HL-60/S4 treated with retinoic acid at 250 ng/mL for 4 days and 3 days (cell line): ENCODE data around the gene CYP2W1.

Experiments used
- in situ Hi-C: fragments of 300-500 bp; cut with MboI; formaldehyde crosslinking; loops from 2 replicates; pipeline ENCODE4 v1.7.0; 2022; ENCODE audit warnings: low sequenced_read_pairs

Gene CYP2W1

DNA sequence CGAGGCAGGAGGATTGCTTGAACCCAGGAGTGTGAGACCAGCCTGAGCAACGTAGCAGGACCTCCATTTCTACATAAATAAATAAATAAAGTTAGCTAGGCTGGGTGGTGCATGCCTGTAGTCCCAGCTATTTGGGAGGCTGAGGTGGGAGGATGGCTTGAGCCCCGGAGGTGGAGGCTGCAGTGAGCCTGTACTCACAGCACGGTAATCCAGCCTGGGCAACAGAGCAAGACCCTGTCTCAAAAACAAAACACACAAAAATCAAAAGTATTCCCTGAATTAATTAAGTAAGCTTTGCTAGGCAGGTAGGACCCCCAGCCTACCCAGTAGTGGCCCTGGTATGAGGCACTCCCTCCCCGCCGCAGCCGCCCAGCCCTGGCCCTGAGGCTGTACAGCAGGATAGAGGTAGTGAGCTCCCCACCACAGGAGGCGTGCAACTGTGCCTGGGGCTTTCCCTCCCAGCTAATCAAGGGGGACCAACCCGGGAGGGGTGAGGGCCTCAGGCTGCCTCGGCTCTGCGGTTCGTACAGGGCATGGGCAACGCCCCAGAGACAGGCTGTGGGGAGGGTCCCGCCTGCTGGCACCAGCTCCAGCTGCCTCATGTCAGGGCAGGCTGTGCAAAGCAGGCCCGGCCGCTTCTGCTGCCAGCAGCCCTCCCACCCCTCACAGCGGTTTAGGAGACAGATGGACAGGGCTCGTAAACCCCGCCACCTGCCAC, 1.0 kb upstream of the CYP2W1 start:
- in situ Hi-C loops = no loop called here

DNA sequence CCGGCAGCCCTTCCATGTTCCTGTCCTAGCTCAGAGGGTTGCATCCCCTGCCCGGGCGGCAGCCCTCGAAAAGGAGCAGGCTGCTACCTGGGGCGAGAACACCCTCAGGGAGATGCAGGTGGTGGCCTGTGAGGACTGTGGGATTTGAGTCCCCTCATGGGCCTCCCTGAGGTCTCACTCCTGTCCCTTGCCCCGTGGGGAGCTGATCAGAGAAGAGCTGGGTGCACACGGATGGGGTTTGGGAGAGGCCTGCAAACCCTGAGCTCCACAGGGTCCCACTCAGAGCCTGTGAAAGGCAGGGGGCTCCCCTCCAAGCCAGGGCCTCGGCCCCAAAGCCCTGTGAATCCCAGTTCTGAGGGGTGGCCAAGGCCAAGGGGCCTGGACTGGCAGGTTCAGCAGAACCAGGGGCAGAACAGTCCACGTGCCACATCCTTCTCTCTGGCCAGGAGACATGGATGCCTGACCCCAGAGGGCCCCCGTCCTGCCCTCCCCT, 424 bp upstream of the CYP2W1 start:
- in situ Hi-C loops = no loop called here

DNA sequence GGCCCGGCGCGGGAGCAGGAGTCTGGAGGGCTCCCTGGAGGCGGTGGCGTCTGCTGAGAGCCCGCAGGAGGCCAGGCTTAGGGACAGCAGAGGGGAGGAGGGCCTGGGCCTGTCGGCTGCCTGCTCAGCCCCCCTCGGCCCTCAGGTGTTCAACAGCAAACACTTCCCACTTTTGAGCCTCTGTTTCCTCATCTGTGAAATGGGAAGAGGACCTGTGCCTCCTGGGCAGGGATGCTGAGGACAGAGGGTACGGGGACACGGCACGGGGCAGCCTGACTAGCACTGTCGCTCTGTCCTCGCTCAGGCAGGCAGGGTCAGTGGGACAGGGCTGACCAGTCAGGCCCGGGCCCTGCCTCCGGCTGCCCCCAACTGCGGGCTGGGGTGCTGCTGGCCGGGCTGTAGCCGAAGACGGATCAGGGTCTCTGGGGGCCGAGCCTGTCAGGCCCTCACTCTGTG, 663 bp downstream of the CYP2W1 start:
- in situ Hi-C loops = no loop called here

DNA sequence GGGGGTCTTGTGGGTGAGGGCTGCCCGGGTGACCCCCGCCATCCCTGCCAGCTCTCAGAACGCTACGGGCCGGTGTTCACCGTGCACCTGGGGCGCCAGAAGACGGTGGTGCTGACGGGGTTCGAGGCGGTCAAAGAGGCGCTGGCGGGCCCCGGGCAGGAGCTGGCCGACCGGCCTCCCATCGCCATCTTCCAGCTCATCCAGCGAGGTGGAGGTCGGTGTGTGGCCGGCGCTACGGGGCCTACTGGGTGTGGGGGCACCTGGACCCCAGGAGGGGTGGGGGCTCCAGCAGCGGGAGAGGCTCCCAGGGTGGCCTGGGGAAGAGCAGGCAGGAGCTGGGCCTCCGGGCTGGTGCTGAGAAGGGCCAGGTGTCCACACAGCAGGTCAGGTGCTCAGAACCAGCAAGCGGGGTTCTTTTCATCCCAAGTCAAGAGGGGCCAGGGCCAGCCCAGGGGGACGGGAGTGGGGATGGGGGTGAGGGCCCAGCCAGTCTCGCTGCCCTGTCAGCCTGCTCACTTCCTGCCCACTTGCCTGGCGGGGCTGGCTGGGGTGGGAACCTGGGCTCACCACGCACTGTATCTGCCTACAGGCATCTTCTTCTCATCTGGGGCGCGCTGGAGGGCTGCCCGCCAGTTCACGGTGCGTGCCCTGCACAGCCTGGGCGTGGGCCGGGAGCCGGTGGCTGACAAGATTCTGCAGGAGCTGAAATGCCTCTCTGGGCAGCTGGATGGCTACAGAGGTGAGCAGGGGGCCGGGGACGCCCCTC, 1.6 kb downstream of the CYP2W1 start:
- in situ Hi-C loops = no loop called here

DNA sequence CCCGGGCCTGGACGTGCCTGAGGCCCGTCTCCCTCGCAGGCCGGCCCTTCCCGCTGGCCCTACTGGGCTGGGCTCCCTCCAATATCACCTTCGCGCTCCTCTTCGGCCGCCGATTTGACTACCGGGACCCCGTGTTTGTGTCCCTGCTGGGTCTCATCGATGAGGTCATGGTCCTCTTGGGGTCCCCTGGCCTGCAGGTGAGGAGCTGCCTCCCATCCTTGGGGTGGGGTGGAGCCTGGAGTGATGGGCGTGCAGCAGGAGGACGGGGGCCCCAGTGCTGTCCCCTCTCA, 2.1 kb downstream of the CYP2W1 start:
- in situ Hi-C loops = no loop called here

DNA sequence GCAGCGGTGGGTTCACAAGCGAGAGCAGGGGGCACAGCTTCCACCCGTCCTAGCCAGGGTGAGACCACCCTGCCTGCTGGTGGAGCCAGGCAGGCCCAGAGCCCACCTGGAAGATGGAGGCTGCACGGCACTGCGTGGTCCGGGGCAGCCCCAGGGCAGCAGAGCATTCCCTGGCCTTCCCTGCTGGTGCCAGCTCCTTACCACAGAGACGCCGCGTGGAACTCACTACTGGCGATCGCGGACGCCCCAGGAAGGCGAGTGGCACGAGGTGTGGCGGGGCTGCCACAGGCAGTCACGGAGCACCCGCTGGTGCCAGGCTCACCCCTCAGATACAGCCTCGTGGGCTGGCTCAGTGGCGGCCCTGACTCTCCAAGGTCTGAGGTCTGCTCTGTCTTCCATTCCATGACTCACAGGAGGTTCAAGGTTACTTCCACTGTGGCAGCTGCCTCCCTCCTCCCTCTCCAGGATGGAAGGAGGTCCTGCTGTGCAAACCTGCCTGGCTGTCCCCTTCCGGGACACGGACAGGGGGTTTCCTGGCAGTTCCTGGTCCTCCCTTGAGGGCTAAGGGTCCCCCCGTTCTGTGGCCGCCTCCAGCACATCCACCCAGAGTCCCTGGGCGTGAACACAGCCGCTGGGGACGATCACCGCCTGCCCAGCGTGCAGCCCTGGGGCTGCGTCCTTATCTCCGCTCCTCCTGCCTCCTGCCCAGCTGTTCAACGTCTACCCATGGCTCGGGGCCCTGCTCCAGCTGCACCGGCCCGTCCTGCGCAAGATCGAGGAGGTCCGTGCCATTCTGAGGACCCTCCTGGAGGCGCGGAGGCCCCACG, 3.1 kb downstream of the CYP2W1 start:
- in situ Hi-C loops = no loop called here

DNA sequence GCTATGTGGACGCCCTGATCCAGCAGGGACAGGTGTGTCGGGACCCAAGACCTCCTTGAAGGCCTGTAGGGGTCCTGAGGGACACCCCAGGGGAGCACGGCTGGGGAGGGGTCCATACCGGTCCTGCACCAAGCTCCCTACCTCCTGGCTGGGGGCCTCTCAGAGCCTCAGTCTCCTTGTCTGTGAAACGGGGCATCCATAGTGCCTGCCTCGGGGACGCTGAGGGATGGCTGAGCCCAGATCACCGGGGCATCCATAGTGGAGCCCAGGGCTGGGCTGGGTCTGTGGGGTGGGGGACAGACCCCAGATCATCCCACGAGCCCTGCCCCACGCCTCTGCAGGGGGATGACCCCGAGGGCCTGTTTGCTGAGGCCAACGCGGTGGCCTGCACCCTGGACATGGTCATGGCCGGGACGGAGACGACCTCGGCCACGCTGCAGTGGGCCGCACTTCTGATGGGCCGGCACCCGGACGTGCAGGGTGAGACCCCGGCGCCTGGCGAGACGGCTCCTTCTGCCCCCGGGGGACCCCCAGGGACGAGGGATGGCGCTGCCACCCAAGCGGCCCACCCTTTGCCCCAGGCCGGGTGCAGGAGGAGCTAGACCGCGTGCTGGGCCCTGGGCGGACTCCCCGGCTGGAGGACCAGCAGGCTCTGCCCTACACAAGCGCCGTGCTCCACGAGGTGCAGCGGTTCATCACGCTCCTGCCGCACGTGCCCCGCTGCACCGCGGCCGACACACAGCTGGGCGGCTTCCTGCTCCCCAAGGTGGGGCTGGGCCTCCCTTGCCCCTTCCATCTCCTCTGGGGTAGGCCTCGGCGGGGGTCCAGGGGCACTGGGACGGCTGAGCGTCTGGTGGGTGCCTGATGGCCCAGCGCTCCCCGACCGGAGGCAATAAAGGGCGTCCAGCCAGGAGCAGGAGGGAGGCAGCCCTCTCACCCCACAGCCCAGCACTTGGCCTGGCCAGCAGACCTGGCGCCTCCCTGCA, 4.1 kb downstream of the CYP2W1 start:
- in situ Hi-C loops = no loop called here

DNA sequence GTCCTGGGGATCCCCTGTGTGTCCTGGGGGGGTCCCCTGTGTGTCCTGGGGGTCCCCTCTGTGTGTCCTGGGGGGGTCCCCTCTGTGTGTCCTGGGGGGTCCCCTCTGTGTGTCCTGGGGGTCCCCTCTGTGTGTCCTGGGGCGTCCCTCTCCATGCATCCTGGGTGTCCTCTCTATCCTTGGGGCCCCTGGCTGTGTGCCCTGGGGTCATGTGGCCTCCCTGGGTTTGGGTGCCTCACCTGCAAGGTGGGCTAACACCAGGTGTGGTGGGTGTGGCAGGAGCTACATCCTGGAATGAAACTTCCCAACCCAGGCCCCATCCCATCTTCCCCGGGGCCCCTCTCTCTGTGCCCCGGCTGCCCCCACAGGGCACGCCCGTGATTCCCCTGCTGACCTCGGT, 4.9 kb downstream of the CYP2W1 start:
- in situ Hi-C loops = no loop called here

DNA sequence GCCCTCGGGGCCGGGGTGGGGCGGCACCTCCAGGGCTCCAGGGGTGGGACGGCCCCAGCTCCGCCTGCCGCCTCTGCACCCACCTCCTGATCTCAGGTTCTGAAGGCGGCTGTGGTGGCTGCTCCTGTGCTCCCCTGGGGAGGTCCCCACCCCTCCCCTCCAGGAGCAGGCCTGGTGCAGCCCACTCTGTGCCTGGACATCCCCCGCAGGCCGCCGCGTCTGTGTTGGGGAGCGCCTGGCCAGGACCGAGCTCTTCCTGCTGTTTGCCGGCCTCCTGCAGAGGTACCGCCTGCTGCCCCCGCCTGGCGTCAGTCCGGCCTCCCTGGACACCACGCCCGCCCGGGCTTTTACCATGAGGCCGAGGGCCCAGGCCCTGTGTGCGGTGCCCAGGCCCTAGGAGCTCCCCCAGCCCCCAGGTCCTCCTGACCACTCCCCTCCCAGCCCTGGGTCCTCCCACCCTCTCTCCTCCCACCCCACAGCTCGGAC, 5.5 kb downstream of the CYP2W1 start:
- in situ Hi-C loops = no loop called here

DNA sequence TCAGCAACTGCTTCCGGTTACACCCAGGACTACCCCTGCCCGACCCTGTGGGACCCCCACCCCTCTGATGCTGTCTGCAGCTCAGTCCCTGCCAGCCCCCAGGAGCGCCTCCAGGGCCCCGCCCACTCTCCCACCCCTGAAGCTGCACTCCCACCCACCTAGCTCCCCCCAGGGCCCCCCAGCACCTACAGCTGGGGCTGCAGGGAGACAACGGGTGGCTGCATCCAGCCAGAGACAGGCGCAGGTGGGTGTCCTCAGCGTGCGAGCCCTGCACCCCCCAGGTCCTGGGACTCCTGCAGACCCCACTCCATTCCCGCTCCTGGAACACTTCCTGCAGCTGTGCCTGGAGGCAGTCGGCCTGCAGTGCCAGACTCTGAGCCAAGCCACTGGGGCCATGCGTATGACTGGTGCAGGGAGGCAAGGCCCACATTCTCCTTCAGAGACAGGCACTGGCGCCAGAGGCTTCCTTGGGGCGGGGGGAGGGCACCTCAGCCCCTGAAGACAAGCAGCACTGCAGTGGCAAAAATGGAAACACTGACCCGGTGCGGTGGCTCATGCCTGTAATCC, 6.1 kb downstream of the CYP2W1 start:
- in situ Hi-C loops = no loop called here

DNA sequence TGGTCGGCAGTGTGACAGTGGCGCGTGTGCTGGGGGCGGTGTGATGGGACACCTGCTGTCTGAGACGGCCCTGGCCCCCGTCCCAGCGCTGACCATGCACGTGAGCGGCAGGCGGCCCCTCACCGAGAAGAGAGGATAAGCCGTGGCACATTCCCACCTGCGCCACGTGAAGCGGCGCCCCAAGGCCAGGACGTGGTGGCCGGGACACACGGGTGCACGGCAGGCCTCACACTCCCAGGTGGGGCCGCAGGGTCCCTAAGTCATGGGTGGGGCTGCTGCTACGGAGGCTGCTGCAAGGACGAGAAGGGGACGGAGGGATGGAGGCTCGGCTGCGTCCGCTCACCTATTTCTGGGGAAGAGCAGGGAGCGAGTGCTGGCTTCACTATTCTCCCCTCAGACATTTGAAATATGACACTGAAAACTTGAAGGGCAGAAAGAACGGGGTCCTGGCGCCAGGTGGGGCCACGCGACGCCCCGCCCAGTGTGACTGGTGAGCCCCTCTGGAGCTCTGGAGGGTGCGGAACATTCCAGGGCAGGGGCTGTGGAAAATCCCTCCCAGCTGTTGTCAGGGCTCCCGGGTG, 7.5 kb downstream of the CYP2W1 start:
- in situ Hi-C loops = loop anchor here (10.0 kb wide), 1 partner anchor 74 kb away; no protein-coding TSS in a partner anchor

DNA sequence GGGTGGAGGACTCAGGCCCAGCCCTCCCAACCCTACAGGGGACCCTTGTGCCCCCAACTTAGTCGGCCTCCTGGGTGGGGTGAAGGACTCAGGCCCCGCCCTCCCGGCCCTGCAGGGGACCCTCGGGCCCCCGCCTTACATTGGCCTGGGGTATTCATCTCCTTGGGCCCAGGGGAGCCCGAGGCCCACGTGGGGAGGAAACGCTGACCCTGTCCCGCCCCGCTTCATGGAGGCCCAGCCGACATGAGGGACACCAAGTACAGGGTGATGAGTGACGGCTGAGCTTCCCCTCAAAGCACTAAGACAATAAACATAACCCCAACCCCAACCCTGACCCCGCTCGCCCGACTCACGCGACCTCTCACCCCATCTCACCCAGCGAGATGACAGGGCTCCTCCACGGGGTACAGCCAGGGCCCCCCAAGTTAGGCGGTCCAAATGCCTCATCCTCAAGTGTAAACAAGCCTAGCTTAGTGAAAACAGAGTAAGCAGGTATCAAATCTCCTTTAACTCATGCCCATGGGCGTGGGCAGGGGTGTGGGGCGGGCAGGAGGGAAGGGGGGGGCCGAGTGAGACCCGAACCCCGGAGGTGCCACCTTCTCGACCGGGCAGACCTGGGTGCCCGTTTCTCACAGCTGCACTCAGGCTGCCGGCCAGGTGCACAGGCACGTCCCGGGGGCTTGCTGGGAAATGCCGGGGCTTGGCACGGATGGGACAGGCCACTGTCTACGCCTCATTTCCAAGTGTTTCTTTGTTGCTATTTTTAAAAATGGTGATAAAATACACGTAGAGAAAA, 8.2 kb downstream of the CYP2W1 start:
- in situ Hi-C loops = loop anchor here (10.0 kb wide), 1 partner anchor 74 kb away; no protein-coding TSS in a partner anchor

DNA sequence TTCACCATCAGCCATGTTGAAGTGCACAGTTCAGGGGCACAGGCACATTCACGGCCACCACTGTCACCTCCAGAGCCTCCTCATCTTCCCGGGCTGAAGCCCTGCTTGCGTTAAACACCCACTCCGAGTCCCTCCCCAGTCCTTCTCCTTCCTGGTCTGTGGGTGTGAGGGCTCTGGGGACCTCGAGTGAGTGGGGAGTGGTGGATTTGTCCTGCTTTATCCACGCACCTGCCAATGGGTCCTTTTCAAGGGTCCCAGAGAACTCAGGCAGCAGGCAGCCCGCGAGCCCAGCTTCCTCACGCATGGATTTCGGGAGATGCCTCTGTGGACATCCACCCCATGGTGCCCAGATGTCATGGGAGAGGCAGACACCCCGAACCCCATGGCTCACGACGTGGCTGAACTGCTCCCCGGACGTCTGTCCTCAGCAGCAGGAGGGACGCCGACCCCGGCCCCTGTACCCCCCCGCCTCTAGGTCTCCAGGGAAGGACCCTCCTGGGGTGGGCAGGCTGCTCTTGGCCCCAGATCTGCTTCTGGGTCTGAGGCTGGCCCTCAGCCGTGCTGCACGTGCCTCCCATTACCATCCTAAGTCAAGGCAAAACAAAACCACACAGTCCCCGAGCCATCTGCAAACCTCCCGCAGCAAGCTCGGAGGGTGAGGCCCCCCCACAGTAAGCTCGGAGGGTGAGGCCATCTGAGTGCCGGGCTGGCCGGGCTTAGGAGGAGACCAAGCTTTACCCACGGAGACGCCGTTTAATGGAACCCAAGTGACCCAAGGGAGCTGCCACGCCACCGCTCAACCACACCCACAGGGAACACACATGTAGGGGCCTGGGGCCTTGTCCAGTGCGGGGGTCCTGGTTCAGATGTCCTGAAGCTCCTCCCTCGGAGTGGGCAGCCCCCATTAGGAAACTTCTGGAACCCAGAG, 9.0 kb downstream of the CYP2W1 start:
- in situ Hi-C loops = loop anchor here (10.0 kb wide), 1 partner anchor 73 kb away; no protein-coding TSS in a partner anchor

DNA sequence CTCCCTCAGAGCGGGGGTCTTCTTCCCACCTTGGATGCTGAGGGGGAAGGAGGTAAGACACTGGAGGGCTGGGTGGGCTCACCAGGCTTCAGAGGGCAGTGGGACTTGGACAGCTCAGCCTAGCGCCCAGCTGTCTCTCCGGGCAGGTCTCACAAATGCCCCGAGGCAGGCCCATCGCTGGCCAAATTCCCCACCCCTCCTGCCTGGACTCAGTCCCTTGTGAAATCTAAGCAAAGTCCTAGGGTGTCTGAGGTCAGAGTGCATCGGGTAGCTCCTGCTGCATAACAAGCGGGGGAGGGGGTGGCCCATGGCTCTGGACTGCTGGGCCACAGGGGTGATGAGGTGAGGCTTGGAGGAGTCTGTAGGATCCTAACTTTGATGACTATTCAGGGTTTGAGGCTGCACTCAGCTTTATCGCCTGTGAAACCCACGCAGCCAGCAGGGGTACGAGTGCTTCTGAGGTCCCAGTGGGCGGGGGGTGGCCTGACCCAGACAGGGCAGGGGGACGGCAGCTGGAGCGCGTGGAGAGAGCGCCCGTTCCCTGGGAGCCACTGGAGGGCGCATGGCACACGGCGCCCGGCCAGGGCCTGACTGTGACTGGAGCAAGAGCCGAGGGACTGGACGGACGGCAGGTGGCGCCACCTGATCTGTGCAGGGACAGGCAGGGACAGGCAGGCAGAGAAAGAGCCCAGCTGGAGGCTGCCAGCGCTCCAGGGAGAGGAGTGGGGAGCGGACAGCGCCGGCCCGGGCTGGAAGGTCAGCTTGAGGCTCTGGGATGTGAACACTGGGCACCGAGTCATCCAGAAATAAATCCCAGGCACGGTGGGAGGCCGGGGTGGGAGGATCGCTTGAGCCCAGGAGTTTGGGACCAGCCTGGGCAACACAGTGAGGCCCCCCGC, 10.0 kb downstream of the CYP2W1 start:
- in situ Hi-C loops = loop anchor here (10.0 kb wide), 1 partner anchor 72 kb away; no protein-coding TSS in a partner anchor

DNA sequence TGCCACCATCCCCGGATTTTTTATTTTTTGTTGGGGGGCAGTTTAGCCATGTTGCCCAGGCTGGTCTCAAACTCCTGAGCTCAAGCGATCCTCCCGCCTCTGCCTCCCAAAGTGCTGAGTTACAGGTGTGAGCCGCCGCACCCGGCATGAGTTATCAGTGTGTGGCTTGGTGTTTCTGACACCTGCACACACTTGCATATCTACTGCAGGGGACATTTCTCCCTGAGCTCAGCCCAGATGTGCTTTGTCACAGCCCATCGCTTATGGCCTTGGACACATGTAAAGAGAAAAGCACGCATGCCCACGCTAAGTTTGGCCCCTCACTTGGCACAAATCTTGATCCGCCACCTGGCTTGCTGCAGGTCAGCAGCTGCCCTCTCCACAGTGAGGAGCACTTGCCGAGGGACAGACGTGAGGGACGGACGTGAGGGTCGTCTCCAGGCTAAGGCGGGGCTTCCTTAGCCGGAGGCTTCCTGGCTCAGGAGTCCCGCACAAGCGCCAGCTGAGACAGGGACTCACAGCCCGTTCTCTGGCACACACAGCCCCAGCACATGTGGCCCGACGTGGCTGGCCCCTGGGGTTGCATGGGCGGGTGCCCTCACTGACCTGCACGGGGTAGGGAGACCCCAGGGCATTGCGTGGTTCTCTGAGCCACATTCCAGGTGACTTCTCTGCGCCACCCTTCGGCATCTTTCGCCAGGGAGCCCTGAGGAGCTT, 11.8 kb downstream of the CYP2W1 start:
- in situ Hi-C loops = loop anchor here (10.0 kb wide), 1 partner anchor 70 kb away; no protein-coding TSS in a partner anchor

DNA sequence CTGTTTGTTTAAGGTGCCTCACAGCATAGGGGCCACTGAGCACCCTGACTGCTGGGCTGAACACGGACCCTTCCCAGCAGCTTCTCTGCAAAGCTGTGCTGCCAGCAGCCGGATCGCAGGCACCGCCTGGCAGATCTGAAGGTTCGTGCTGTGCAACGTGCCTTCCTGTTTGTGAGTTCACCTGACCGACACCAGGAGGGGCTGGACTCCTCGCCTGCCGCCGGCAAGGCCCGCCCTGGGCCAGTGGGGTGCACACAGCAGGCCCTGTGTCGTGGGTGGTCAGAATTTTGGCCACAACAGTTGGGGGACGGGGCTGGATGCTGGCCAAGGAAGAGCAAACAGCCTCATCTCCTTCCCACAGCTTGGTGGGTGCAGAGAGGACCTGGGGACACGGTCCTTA, 12.6 kb downstream of the CYP2W1 start:
- in situ Hi-C loops = loop anchor here (10.0 kb wide), 1 partner anchor 69 kb away; no protein-coding TSS in a partner anchor
